IMR-90 (cell line): ENCODE data around the gene TRABD2A. TPM values are rescaled to one million over a fixed set of nuclear protein-coding genes. Genes with fewer than 3 reads are reported as not detected.

ENCODE experiments used
- ATAC-seq: fragments of 200-7000 bp; cut with Tn5 transposase; 2 replicates; pipeline ENCODE4 v1.9.1; 2020; ENCODE audit warnings: low read depth, mild to moderate bottlenecking, moderate library complexity
- BruUV-seq: library from RNA; stranded (reverse); fragments of 400-500 nt; replicated peaks from 2 replicates; lab custom pipeline; 2021; lab: Mats Ljungman, UMichigan
- CTCF ChIA-PET: fragments of 300-600 bp; formaldehyde crosslinking; extraction: SDS; loops from one replicate; lab custom pipeline; 2021; ENCODE audit warnings: antibody characterized with exemption; lab: Yijun Ruan, JAX
- POLR2A ChIA-PET: fragments of 300-600 bp; sonication (Branson Sonifier 250); formaldehyde crosslinking; loops from one replicate; lab custom pipeline; 2022; ENCODE audit warnings: antibody characterized with exemption; ENCODE audit not compliant: unreplicated experiment; lab: Charles Lee
- DNase-seq: peaks from one replicate; pipeline ENCODE4 v3.0.0; 2013
- H2AFZ ChIP-seq: replicated peaks from 2 replicates; pipeline ENCODE3; 2013; ENCODE audit warnings: low read length, mild to moderate bottlenecking; ENCODE audit not compliant: poor library complexity
- H2AK5ac ChIP-seq: 2 replicates; pipeline ENCODE4 v1.6.1; 2013; ENCODE audit warnings: low read depth, low read length, inconsistent platforms
- H2AK9ac ChIP-seq: replicated peaks from 2 replicates; pipeline ENCODE3; 2013; ENCODE audit warnings: mild to moderate bottlenecking, low read depth, low read length, moderate library complexity; ENCODE audit not compliant: poor library complexity
- H2BK120ac ChIP-seq: 2 replicates; pipeline ENCODE4 v1.6.1; 2013; ENCODE audit warnings: low read depth, low read length, inconsistent platforms
- H2BK15ac ChIP-seq: 3 replicates; pipeline ENCODE4 v1.6.1; 2013; ENCODE audit warnings: low read depth, low read length, inconsistent platforms
- H2BK20ac ChIP-seq: 2 replicates; pipeline ENCODE4 v1.6.1; 2013; ENCODE audit warnings: low read depth, mild to moderate bottlenecking, inconsistent platforms, low read length, moderate library complexity
- H2BK5ac ChIP-seq: 2 replicates; pipeline ENCODE4 v1.6.1; 2013; ENCODE audit warnings: mild to moderate bottlenecking, low read depth, low read length, inconsistent platforms; ENCODE audit not compliant: poor library complexity, severe bottlenecking
- H3K14ac ChIP-seq: replicated peaks from 2 replicates; pipeline ENCODE4 v1.6.1; 2013; ENCODE audit warnings: low read depth, low read length, inconsistent platforms
- H3K18ac ChIP-seq: 2 replicates; pipeline ENCODE4 v1.6.1; 2013; ENCODE audit warnings: low read depth, low read length, control low read depth
- H3K23ac ChIP-seq: 2 replicates; pipeline ENCODE4 v1.6.1; 2013; ENCODE audit warnings: low read depth, low read length, inconsistent platforms
- H3K27ac ChIP-seq: 2 replicates; pipeline ENCODE4 v1.5.1; 2013; ENCODE audit warnings: mild to moderate bottlenecking, control low read depth, low read length; ENCODE audit not compliant: insufficient read depth
- H3K27me3 ChIP-seq: 2 replicates; pipeline ENCODE4 v1.6.1; 2013; ENCODE audit warnings: low read length; ENCODE audit not compliant: control insufficient read depth, insufficient read depth
- H3K36me3 ChIP-seq: 2 replicates; pipeline ENCODE4 v1.6.1; 2013; ENCODE audit warnings: low read length, mixed read lengths; ENCODE audit not compliant: control insufficient read depth, insufficient read depth
- H3K4ac ChIP-seq: 2 replicates; pipeline ENCODE4 v1.6.1; 2013; ENCODE audit warnings: low read depth, low read length, inconsistent platforms
- H3K4me1 ChIP-seq: 2 replicates; pipeline ENCODE4 v1.6.1; 2013; ENCODE audit warnings: low read length, mixed read lengths; ENCODE audit not compliant: control insufficient read depth, insufficient read depth
- H3K4me2 ChIP-seq: 2 replicates; pipeline ENCODE4 v1.6.1; 2013; ENCODE audit warnings: low read depth, mild to moderate bottlenecking, control low read depth, low read length, moderate library complexity
- H3K4me3 ChIP-seq: 2 replicates; pipeline ENCODE4 v1.5.1; 2013; ENCODE audit warnings: low read depth, mild to moderate bottlenecking, control low read depth, low read length, moderate library complexity; ENCODE audit not compliant: insufficient read depth
- H3K56ac ChIP-seq: 2 replicates; pipeline ENCODE4 v1.6.1; 2013; ENCODE audit warnings: low read length, inconsistent platforms; ENCODE audit not compliant: insufficient read depth; ENCODE audit errors: extremely low read depth
- H3K79me1 ChIP-seq, 2 experiments: 2 replicates each; pipeline ENCODE4 v1.6.1; 2013; ENCODE audit warnings: low read length in 2 of 2, inconsistent platforms in 1 of 2, low read depth in 1 of 2
- H3K9ac ChIP-seq: 2 replicates; pipeline ENCODE4 v1.6.1; 2013; ENCODE audit warnings: low read depth, low read length, control low read depth
- H3K9me1 ChIP-seq: 2 replicates; pipeline ENCODE4 v1.6.1; 2013; ENCODE audit warnings: low read length, inconsistent platforms; ENCODE audit not compliant: insufficient read depth
- H3K9me3 ChIP-seq: 2 replicates; pipeline ENCODE4 v1.6.1; 2013; ENCODE audit warnings: low read length; ENCODE audit not compliant: control insufficient read depth, insufficient read depth
- H4K20me1 ChIP-seq: 2 replicates; pipeline ENCODE4 v1.6.1; 2013; ENCODE audit warnings: low read length, inconsistent platforms; ENCODE audit not compliant: insufficient read depth
- H4K5ac ChIP-seq: 2 replicates; pipeline ENCODE4 v1.6.1; 2013; ENCODE audit warnings: mild to moderate bottlenecking, low read depth, low read length, control low read depth
- H4K8ac ChIP-seq, 2 experiments: 2 replicates each; pipeline ENCODE4 v1.6.1; 2013; ENCODE audit warnings: low read depth in 2 of 2, low read length in 2 of 2, control low read depth in 1 of 2, inconsistent platforms in 1 of 2
- H4K91ac ChIP-seq: 2 replicates; pipeline ENCODE4 v1.6.1; 2013; ENCODE audit warnings: low read depth, low read length, inconsistent platforms; ENCODE audit not compliant: insufficient read depth
- BHLHE40 ChIP-seq: fragments of 150-350 bp; IDR thresholded peaks from 2 replicates; pipeline ENCODE4 v1.6.1; 2016; ENCODE audit warnings: mild to moderate bottlenecking, low read depth, low read length
- MAFK ChIP-seq: IDR thresholded peaks from 2 replicates; pipeline ENCODE4 v1.6.1; 2012; ENCODE audit warnings: low read depth, low read length, improper control_type of control experiment
- WGBS, 2 experiments: methylation state at CpG; one replicate each; pipeline versions ENCODE4 v1.1.5 to v1.1.7; 2013; ENCODE audit warnings: missing lambda C conversion rate in 2 of 2; ENCODE audit not compliant: insufficient read length in 1 of 2; ENCODE audit errors: extremely low coverage in 2 of 2; 5-methylcytosine and 5-hydroxymethylcytosine counted together
- dilution Hi-C: fragments of 300-500 bp; cut with HindIII; formaldehyde crosslinking; loops from one replicate; pipeline ENCODE4 v1.14.3; 2018; ENCODE audit warnings: low sequenced_read_pairs; ENCODE audit not compliant: unreplicated experiment
- in situ Hi-C: fragments of 300-500 bp; cut with MboI; formaldehyde crosslinking; loops from 3 replicates; pipeline ENCODE4 v1.14.3; 2019; ENCODE audit warnings: low sequenced_read_pairs, inconsistent platforms, mixed read lengths
- intact Hi-C: fragments of 100-400 bp; cut with micrococcal nuclease; formaldehyde crosslinking; loops from 2 replicates; pipeline ENCODE4 v1.10.0; 2022
- polyA plus RNA-seq, 3 experiments: library from polyadenylated mRNA; depleted of rRNA; stranded (reverse); fragments of >200 nt; gene quantifications; 2 replicates each; pipeline ENCODE4 v1.2.3, GENCODE V29; 2012; ENCODE audit warnings: low replicate concordance in 1 of 3
- total RNA-seq: library from RNA; depleted of rRNA; stranded (reverse); fragments of >200 nt; gene quantifications from 2 replicates; pipeline ENCODE4 v1.2.3, GENCODE V29; 2012

The TRABD2A gene
- total and polyA plus RNA-seq, 2 of the 4 experiments (the other 2 are of a cell fraction), result 17.6 to 20.3 TPM

- Histone ChIP-seq H3K9me3 (no peaks in the 10 kb centered on the region), H3K36me3 (no peaks in the 10 kb centered on the region), H4K5ac (no peak overlapping the region), H3K9me1 (peaks cover 2% of the 10 kb centered on the region; the same call in 1 of the 2 replicates), H3K4ac (no peak overlapping the region), H3K56ac (no peak overlapping the region), H3K18ac (no peak overlapping the region), H3K4me3 (no peak overlapping the region), H2AFZ (no peak overlapping the region), H2AK5ac (no peak overlapping the region), H2BK120ac (no peak overlapping the region), H2AK9ac (no peak overlapping the region), H3K9ac (no peak overlapping the region), H4K91ac (no peak overlapping the region), H4K20me1 (no peaks in the 10 kb centered on the region), H3K79me1 (no peaks in the 10 kb centered on the region), H3K27me3 (no peaks in the 10 kb centered on the region), H2BK5ac (no peak overlapping the region), H3K23ac (no peak overlapping the region), H3K14ac (no peak overlapping the region), H3K27ac (no peak overlapping the region), H2BK20ac (no peak overlapping the region), H4K8ac (no peak overlapping the region), H3K4me1 (peaks cover 3% of the 10 kb centered on the region; the same call in 1 of the 2 replicates), H2BK15ac (no peak overlapping the region), H3K4me2 (no peak overlapping the region)
- in situ Hi-C loops, result no loop called here
- CTCF ChIA-PET, result no interaction called here
- POLR2A ChIA-PET, result no interaction called here
- intact Hi-C loops, result no loop called here
- TF ChIP-seq BHLHE40 (no peak), MAFK (no peak)
- dilution Hi-C loops, result no loop called here
- DNase-seq (no peak), ATAC-seq (no peak)
- no TSS peak for BruUV-seq
- WGBS, 2 experiments, result no CpG with 5 or more reads among the region's 3 CpGs
Measured at GRCh38 chr2:84788498-84788897, 92.4 kb downstream of the TRABD2A start.
